Renal cortical epithelial cell (primary cell): ENCODE measurements around the gene DERL3. TPM values are rescaled to one million over a fixed set of nuclear protein-coding genes. Genes with fewer than 3 reads are reported as not detected.

Source experiments
- DNase-seq: peaks from one replicate; pipeline ENCODE4 v3.0.0-alpha.2; 2011; ENCODE audit warnings: low read depth
- total RNA-seq: library from RNA; depleted of rRNA; stranded (reverse); fragments of >200 nt; gene quantifications from 2 replicates; pipeline ENCODE4 v1.2.3, GENCODE V29; 2014

DERL3 gene
- total RNA-seq, 1 donor from 2014 or later: 0.30 TPM

DNA sequence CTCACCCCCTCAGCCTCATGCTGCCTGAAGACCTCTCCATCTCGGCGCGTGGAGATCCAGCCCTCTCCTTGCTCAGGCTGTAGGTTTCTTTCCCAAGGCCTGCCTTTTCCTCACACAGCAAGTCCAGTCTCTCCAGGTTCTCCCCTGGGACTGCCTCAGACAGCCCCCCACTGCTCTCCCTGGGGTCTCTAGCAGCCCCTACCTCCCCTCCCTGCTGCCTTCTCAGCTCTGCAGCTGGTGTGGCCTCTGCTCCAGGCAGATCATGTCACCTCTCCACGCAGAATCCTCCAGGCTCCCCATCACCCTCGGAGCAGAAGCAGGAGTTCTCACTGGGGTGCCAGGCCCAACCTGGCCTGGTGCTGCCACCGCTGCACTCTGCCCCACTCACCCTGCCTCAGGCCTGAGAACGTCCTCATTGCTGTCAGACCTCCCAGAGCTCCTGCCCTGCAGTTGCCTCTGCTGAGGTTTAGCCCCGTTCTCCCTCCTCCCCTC, 36.9 kb downstream of the DERL3 start:
- DNase-seq: no peak

GRCh38 chr22:23801238-23801821, 37.5 kb downstream of the DERL3 start:
- no peak for DNase-seq

DNA sequence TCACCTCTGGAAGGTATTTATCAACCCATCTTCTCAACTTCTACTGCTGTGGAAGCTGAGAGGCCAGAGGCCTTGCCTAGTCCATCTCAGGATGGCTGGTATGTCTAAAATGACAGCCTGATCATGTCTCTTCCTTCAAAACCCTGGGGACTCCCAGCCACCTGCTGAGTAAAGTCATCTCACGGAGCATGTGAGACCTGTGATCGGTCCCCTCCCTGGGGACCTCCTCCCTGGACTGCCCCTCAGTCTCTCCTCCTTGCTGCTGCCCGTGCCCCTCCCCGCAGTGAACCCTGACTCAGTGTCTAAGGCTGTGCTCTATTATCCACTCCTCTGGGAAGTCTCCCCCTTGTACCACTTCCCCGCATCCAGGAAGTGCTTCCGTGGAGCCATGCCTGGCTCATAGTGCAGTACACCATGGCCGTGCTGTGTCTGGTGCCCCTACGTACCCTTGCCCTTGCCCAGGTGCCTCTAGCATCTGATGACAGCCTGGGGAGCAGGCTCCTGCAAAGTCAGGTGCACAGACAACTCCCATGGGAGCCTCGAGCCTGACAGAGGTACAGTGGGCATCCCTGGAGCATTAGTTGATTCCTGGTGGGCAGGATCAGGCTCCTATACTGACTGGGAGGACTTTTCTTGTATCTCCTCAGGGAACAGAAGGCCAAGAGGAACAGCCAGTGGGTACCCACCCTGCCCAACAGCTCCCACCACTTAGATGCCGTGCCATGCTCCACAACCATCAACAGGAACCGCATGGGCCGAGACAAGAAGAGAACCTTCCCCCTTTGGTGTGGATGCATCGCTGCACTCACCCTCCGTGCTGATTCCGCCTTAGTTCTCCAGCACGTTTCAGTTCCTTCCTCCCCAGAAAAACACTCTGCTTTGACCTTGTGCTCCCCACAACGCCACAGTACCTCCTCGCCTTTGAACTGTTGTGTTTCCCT, 38.2 kb downstream of the DERL3 start:
- DNase-seq: no peak

DNA sequence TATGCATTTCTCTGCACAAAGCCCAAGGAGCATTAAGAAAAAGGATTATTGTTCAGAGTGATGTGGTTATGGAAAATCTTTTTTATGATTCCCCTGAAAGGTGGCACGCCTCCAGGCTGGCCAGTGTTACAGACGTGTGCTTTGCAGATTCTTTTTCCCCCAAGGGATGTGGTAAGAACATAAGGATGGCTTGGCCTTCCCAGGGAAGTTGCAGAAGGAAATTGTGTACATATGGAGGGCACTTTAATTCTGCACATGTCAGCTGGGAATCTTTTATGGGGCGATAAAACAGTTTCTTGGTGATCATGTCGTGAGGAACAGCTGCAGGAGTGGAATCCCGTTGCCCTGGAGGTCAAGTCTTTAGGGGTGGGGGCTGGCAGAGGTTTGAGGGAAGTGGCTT, 42.3 kb downstream of the DERL3 start:
- no peak for DNase-seq

- no peak for DNase-seq
These were observed 45.5 kb downstream of the DERL3 start for GRCh38 chr22:23793326-23793725.

- no peak for DNase-seq
These were observed 46.8 kb downstream of the DERL3 start for GRCh38 chr22:23791738-23792645.

DNA sequence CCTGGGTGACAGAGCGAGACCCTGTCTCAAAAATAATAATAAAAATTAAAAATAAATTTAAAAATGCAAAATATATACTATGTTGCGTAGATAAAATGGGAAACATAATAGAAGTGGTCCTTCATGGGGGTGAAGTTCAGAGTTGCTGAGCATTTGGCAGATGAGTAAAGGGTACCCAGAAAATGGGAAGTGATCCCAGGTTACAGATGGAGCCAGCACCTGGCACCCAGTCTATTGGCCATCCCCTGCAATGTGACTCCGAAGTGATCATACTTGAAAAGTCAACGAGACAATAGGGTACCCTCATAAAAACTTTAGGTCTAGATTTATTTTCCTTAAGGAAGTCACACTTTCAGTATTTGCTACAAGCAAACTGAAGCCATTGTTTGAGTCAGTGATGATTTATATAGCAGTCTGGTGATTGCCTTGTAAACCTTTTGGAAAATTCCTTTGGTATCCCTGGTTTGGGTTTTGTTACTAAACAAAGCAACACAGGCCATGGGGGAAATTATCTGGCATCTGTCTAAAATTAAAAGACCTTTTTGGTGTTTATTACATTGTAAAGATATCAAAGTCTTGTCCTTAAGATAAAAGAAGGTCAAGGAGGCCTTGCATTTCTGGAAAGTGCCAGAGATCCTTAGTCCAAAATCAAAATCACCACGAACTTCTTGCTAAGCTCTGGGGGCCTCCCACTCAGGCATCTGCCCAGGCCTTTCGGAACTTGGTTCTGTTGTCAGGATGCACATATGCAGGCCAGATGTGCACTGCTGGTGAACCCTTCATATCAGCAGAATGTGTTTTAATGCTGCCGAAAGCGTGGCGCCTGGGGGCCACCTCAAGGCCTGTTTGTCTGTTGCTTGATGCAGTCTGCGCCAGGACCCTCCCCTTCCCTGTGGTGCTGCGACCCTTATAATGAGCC, 47.7 kb downstream of the DERL3 start:
- no peak for DNase-seq

GRCh38 chr22:23789638-23790037, 49.2 kb downstream of the DERL3 start:
- no peak for DNase-seq

- no peak for DNase-seq
These were observed 49.7 kb downstream of the DERL3 start for GRCh38 chr22:23789121-23789520.

DNA sequence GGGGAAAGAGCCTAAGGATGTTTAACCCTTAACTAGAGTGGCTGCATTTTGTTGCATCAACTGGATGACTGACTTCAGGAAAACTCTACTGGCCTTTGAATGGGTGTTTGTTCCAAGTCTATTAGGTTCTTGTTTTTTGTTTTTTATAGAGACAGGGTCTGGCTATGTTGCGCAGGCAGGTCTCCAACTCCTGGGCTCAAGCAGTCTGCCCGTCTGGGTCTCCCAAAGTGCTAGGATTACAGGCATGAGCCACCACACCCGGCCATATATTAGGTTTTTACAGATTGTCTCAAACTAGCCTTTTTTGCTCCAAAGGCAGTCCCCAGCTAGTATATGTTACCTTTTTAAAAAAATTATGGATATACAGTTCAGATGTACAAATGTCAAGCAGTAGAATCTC, 50.9 kb downstream of the DERL3 start:
- DNase-seq: no peak

DNA sequence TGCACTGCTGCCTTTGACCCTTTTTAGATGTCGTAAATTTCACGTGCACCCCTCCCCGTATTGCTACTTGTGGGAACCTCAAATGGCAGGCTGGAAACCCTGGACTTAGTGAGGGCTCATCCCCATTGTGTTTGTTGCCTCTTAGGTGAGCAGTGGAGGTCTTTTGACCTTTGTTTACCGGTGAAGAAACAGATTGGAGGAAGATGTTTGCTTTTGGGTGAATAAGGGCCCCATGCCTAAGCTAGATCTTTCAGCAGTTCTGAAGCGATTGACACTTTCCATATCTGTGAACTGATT, 51.3 kb downstream of the DERL3 start:
- DNase-seq: no peak

DNA sequence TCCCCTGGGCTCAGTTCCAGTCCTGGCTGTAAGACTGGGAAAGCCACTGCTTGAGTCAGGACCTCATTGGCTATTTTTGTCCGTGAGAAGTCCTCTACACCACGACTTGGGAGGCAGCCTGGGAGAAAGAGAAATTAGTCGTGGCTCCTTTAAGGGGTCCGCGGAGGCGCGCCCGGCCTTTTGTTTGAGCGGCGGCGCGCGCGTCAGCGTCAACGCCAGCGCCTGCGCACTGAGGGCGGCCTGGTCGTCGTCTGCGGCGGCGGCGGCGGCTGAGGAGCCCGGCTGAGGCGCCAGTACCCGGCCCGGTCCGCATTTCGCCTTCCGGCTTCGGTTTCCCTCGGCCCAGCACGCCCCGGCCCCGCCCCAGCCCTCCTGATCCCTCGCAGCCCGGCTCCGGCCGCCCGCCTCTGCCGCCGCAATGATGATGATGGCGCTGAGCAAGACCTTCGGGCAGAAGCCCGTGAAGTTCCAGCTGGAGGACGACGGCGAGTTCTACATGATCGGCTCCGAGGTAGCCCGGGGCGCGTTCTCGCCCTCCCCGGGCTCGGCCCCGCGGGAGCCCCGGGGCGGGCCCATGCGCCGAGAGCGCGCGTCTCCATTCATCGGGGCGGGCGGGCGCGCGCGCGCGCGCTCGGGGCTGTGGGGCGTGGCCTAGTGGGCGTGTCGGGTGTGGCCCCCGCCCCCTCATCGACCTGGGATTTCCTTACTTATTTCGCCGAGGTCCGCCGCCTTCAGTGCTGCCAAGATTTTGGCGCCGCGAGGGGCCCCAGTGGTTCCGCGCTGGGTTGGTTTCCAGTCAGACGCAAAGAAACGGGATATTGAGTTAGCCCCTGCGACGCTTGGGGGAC, 51.8 kb downstream of the DERL3 start, which contains the start of gene SMARCB1:
Gene SMARCB1 (plus strand): TSS at position 215 of the 848 bp plus-strand sequence. CDS start 204 bp downstream, at position 419.
- DNase-seq: peak; percentile 68

GRCh38 chr22:23786261-23786710, 52.5 kb downstream of the DERL3 start:
- no peak for DNase-seq

Other genes with a start within 250 kb of the DERL3 start
- gene DRICH1, start 206.7 kb downstream of the DERL3 start, total RNA-seq: 0.35 TPM in 1 of 2 replicates, not detected in the other
- not detected in 2 replicates for gene RGL4, start 148.0 kb downstream of the DERL3 start, total RNA-seq
- 0.87 and 4.3 TPM in 2 replicates for gene ZNF70, start 87.9 kb downstream of the DERL3 start, total RNA-seq
- gene VPREB3, start 84.6 kb downstream of the DERL3 start, total RNA-seq: not detected in 2 replicates
- gene C22orf15, start 76.0 kb downstream of the DERL3 start, total RNA-seq: not detected in 2 replicates
- gene CHCHD10, start 71.0 kb downstream of the DERL3 start, total RNA-seq: 0.69 and 8.3 TPM in 2 replicates
- gene MMP11, start 66.2 kb downstream of the DERL3 start, total RNA-seq: 8.4 and 12.3 TPM in 2 replicates
- 35.2 and 83.7 TPM in 2 replicates for gene SMARCB1, start 52.0 kb downstream of the DERL3 start, total RNA-seq
- gene SLC2A11, start 18.9 kb upstream of the DERL3 start, total RNA-seq: 18.2 and 22.8 TPM in 2 replicates
- 213 and 324 TPM in 2 replicates for gene MIF, start 55.4 kb upstream of the DERL3 start, total RNA-seq
- 3.0 and 4.7 TPM in 2 replicates for gene GSTT2B, start 122.2 kb upstream of the DERL3 start, total RNA-seq
- 1.6 and 1.7 TPM in 2 replicates for gene DDTL, start 127.9 kb upstream of the DERL3 start, total RNA-seq
- gene DDT, start 135.4 kb upstream of the DERL3 start, total RNA-seq: 124 and 130 TPM in 2 replicates
- 0.20 TPM in 1 of 2 replicates, not detected in the other for gene GSTT2, start 141.1 kb upstream of the DERL3 start, total RNA-seq
- not detected in 2 replicates for gene GSTT4, start 166.4 kb upstream of the DERL3 start, total RNA-seq
- gene CABIN1, start 172.3 kb upstream of the DERL3 start, total RNA-seq: 13.0 and 57.3 TPM in 2 replicates